ENCODE data around the gene CFAP77.

Gene CFAP77

GRCh38 chr9:132554755-132555154 lies 144.7 kb downstream of the CFAP77 start:
- H3K4me3 ChIP-seq (replicated peaks; ENCODE audit: low read depth, low read length), result no peak overlapping the region
- TF ChIP-seq, protein P1, sequence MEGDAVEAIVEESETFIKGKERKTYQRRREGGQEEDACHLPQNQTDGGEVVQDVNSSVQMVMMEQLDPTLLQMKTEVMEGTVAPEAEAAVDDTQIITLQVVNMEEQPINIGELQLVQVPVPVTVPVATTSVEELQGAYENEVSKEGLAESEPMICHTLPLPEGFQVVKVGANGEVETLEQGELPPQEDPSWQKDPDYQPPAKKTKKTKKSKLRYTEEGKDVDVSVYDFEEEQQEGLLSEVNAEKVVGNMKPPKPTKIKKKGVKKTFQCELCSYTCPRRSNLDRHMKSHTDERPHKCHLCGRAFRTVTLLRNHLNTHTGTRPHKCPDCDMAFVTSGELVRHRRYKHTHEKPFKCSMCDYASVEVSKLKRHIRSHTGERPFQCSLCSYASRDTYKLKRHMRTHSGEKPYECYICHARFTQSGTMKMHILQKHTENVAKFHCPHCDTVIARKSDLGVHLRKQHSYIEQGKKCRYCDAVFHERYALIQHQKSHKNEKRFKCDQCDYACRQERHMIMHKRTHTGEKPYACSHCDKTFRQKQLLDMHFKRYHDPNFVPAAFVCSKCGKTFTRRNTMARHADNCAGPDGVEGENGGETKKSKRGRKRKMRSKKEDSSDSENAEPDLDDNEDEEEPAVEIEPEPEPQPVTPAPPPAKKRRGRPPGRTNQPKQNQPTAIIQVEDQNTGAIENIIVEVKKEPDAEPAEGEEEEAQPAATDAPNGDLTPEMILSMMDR (IDR thresholded peaks at IDR 0.05; ENCODE audit: low read length, missing control alignments), result no peak
- no peak for DNase-seq (ENCODE audit: low read depth)

- TF ChIP-seq, protein P1 (IDR thresholded peaks at IDR 0.05; ENCODE audit: low read length, missing control alignments), result no peak
- DNase-seq (ENCODE audit: low read depth), result no peak
- H3K4me3 ChIP-seq (replicated peaks; ENCODE audit: low read depth, low read length), result no peak overlapping the region
Observed at GRCh38 chr9:132555528-132555927, 145.5 kb downstream of the CFAP77 start.

DNA sequence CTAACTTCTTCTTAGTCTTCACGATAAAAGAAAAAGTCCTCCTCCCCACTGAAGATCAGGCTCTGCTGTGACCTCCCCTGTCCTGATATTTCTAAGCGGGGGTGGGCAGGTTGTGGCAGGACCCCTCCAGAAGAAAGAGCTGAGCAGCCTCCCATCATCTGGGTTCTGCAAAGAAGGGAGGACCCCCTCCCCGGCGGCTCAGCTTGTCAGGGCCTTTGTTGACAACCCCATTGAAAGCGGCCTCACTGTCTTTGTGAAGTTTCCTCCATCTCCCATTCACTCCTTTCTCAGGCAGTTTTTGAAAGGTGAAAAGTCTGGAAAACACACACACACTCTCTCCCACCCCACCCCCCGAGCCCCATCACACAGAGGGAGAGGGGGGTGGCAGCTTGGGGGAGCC lies 146.2 kb downstream of the CFAP77 start:
- TF ChIP-seq, protein P1 (IDR thresholded peaks at IDR 0.05; ENCODE audit: low read length, missing control alignments), result no peak
- no peak overlapping the region for H3K4me3 ChIP-seq (replicated peaks; ENCODE audit: low read depth, low read length)
- DNase-seq (ENCODE audit: low read depth), result no peak

- TF ChIP-seq, protein P1 (IDR thresholded peaks at IDR 0.05; ENCODE audit: low read length, missing control alignments), result no peak
- H3K4me3 ChIP-seq (replicated peaks; ENCODE audit: low read depth, low read length), result no peak overlapping the region
- DNase-seq (ENCODE audit: low read depth), result no peak
Observed at GRCh38 chr9:132556714-132557113, 146.7 kb downstream of the CFAP77 start.

DNA sequence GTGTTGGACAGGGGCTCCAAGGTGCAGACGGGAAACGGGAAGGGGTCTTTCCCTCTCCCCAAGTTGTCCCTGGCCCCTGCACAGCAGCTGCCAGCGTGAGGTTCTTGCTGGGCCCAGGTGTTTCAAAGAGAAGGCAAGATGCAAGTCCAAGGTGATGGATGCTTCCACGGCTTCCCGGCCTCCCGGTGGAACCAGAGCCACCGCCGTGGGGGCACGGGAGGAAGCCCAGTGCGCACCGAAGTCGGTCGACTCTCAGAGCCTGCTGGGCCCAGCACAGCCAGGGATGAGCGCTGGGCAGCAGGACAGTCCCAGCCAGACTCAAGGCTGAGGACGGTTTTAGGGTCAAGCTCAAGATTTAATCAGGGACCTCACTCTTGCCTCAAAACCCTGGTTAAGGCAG lies 147.1 kb downstream of the CFAP77 start:
- H3K4me3 ChIP-seq (replicated peaks; ENCODE audit: low read depth, low read length), result no peak overlapping the region
- DNase-seq (ENCODE audit: low read depth), result no peak
- TF ChIP-seq, protein P1 (IDR thresholded peaks at IDR 0.05; ENCODE audit: low read length, missing control alignments), result no peak

- DNase-seq (ENCODE audit: low read depth), result no peak
- TF ChIP-seq, protein P1 (IDR thresholded peaks at IDR 0.05; ENCODE audit: low read length, missing control alignments), result no peak
- H3K4me3 ChIP-seq (replicated peaks; ENCODE audit: low read depth, low read length), result no peak overlapping the region
Observed at GRCh38 chr9:132559711-132560110, 149.7 kb downstream of the CFAP77 start.

GRCh38 chr9:132560616-132561202 lies 150.7 kb downstream of the CFAP77 start:
- no peak for DNase-seq (ENCODE audit: low read depth)
- TF ChIP-seq, protein P1 (IDR thresholded peaks at IDR 0.05; ENCODE audit: low read length, missing control alignments), result no peak
- H3K4me3 ChIP-seq (replicated peaks; ENCODE audit: low read depth, low read length), result no peak overlapping the region
